Endothelial cell of umbilical vein (primary cell): ENCODE results near the gene GP9. TPM values are rescaled to one million over a fixed set of nuclear protein-coding genes. Genes with fewer than 3 reads are reported as not detected.

ENCODE experiments used
- BruUV-seq: library from RNA; stranded (reverse); fragments of 400-500 nt; replicated peaks from 2 replicates; lab custom pipeline; 2021; lab: Mats Ljungman, UMichigan
- CTCF ChIA-PET: fragments of 300-600, 350-600 bp; sonication (Branson Sonifier 250); formaldehyde crosslinking; loops from one replicate; lab custom pipeline; 2021; ENCODE audit warnings: antibody characterized with exemption, inconsistent platforms; lab: Charles Lee
- POLR2A ChIA-PET: fragments of 300-600, 350-600 bp; sonication (Branson Sonifier 250); formaldehyde crosslinking; loops from one replicate; lab custom pipeline; 2021; ENCODE audit warnings: antibody characterized with exemption, inconsistent platforms; lab: Charles Lee
- DNase-seq: peaks from one replicate; pipeline ENCODE4 v3.0.0-alpha.2; 2011; ENCODE audit warnings: low read depth, low spot score
- FAIRE-seq: peaks from 2 replicates; lab custom pipeline; 2011; peaks lifted over from hg19 to GRCh38; lab: Jason Lieb, UNC
- H2AFZ ChIP-seq: 2 replicates; pipeline ENCODE4 v1.6.0; 2012; ENCODE audit warnings: low read depth, low read length, control low read depth, inconsistent platforms
- H3K27ac ChIP-seq: 2 replicates; pipeline ENCODE4 v1.5.1; 2011; ENCODE audit warnings: low read depth, mild to moderate bottlenecking, control low read depth, low read length, moderate library complexity; ENCODE audit not compliant: insufficient read depth
- H3K27me3 ChIP-seq, 2 experiments: 2 replicates each; pipeline versions ENCODE4 v1.6.0 to v1.6.1; 2011; ENCODE audit warnings: low read length in 2 of 2, mixed read lengths in 1 of 2; ENCODE audit not compliant: control insufficient read depth in 2 of 2, insufficient read depth in 2 of 2
- H3K36me3 ChIP-seq, 2 experiments: 2 replicates in 1 of 2; 3 replicates in 1 of 2; pipeline ENCODE4 v1.5.1; 2011; ENCODE audit warnings: low read length in 2 of 2, mild to moderate bottlenecking in 1 of 2, moderate library complexity in 1 of 2; ENCODE audit not compliant: control insufficient read depth in 2 of 2, insufficient read depth in 2 of 2; ENCODE audit errors: extremely low read depth in 1 of 2
- H3K4me1 ChIP-seq: 3 replicates; pipeline ENCODE4 v1.5.1; 2011; ENCODE audit warnings: mild to moderate bottlenecking, low read length; ENCODE audit not compliant: control insufficient read depth, insufficient read depth; ENCODE audit errors: extremely low read depth
- H3K4me2 ChIP-seq: 2 replicates; pipeline ENCODE4 v1.6.1; 2011; ENCODE audit warnings: low read length, control low read depth, mixed read lengths; ENCODE audit not compliant: insufficient read depth
- H3K4me3 ChIP-seq, 3 experiments: fragments of 200-600 bp in 1 of 3; sonication (generic), shearing (Covaris generic) in 1 of 3; replicated peaks in 1 of 3; 2 replicates each; pipeline ENCODE4 v1.5.1; 2011 to 2016; ENCODE audit warnings: control low read depth in 3 of 3, low read length in 3 of 3, mild to moderate bottlenecking in 2 of 3, inconsistent platforms in 1 of 3, low read depth in 1 of 3, moderate library complexity in 1 of 3; ENCODE audit not compliant: insufficient read depth in 1 of 3
- H3K79me2 ChIP-seq: 2 replicates; pipeline ENCODE4 v1.6.0; 2012; ENCODE audit warnings: low read length, inconsistent platforms; ENCODE audit not compliant: control insufficient read depth, insufficient read depth
- H3K9ac ChIP-seq: replicated peaks from 2 replicates; pipeline ENCODE3; 2011; ENCODE audit warnings: low read length, control low read depth; ENCODE audit not compliant: insufficient read depth; ENCODE audit errors: extremely low read depth
- H3K9me1 ChIP-seq: replicated peaks from 3 replicates; pipeline ENCODE4 v1.6.0; 2011; ENCODE audit warnings: mild to moderate bottlenecking, low read length; ENCODE audit not compliant: control insufficient read depth, insufficient read depth; ENCODE audit errors: extremely low read depth
- H3K9me3 ChIP-seq: replicated peaks from 2 replicates; pipeline ENCODE4 v1.5.1; 2012; ENCODE audit warnings: low read length, inconsistent platforms; ENCODE audit not compliant: control insufficient read depth, insufficient read depth
- H4K20me1 ChIP-seq: replicated peaks from 2 replicates; pipeline ENCODE3; 2011; ENCODE audit warnings: mild to moderate bottlenecking, low read length; ENCODE audit not compliant: control insufficient read depth, insufficient read depth; ENCODE audit errors: extremely low read depth
- GATA2 ChIP-seq: IDR thresholded peaks from 2 replicates; pipeline ENCODE4 v1.7.0; 2011; ENCODE audit warnings: low read depth, mild to moderate bottlenecking, moderate library complexity, mixed read lengths, low read length; ENCODE audit not compliant: insufficient read length, insufficient read depth
- MYC ChIP-seq: IDR thresholded peaks from one replicate; pipeline ENCODE4 v1.6.1; 2011; ENCODE audit warnings: mild to moderate bottlenecking, low read depth, low read length
- POLR2A ChIP-seq: IDR thresholded peaks from 2 replicates; pipeline ENCODE4 v1.6.1; 2012; ENCODE audit warnings: low read depth, mild to moderate bottlenecking, control low read depth, low read length
- POLR2AphosphoS5 ChIP-seq: IDR thresholded peaks from 2 replicates; pipeline ENCODE4 v1.6.1; 2012; ENCODE audit warnings: low read depth, mild to moderate bottlenecking, control low read depth, low read length, moderate library complexity; ENCODE audit not compliant: insufficient read depth
- dilution Hi-C: fragments of 300-500 bp; cut with MboI; formaldehyde crosslinking; loops from one replicate; pipeline ENCODE4 v1.15.0; 2019; ENCODE audit warnings: low sequenced_read_pairs; ENCODE audit not compliant: extremely low pct_ligation_motif_present
- intact Hi-C: fragments of 100-400 bp; cut with micrococcal nuclease; formaldehyde crosslinking; loops from one replicate; pipeline ENCODE4 v1.10.0; 2022
- polyA plus RNA-seq, 4 experiments: library from polyadenylated mRNA; depleted of rRNA in 3 of 4; stranded (reverse) in 3 of 4; unstranded in 1 of 4; fragments of >200 nt; gene quantifications; 2 replicates each; pipeline versions ENCODE4 v1.2.1 to v1.2.3, GENCODE V29; 2011 to 2012; ENCODE audit warnings: missing spikeins in 1 of 4
- total RNA-seq: library from RNA; stranded (reverse); gene quantifications from 2 replicates; pipeline ENCODE4 v1.2.3, GENCODE V29; 2021
- TF ChIP-seq, protein P1 (sequence below), 2 donors: IDR thresholded peaks; 1 replicate in 1 of 2; 2 replicates in 1 of 2; pipeline ENCODE4 v1.5.1; 2011; ENCODE audit warnings: low read length in 2 of 2, mild to moderate bottlenecking in 2 of 2, moderate library complexity in 2 of 2, control low read depth in 1 of 2, inconsistent platforms in 1 of 2, low read depth in 1 of 2; ENCODE audit not compliant: insufficient read depth in 1 of 2; ENCODE audit errors: extremely low read depth in 1 of 2
- TF ChIP-seq, protein P2 (sequence below): IDR thresholded peaks from 2 replicates; pipeline ENCODE4 v1.6.1; 2011; ENCODE audit not compliant: insufficient read depth, insufficient read length

GP9 gene
- total and polyA plus RNA-seq, 2 donors (not counting 3 experiments of a cell fraction or from before 2014, with no cell fraction given): not detected

DNA sequence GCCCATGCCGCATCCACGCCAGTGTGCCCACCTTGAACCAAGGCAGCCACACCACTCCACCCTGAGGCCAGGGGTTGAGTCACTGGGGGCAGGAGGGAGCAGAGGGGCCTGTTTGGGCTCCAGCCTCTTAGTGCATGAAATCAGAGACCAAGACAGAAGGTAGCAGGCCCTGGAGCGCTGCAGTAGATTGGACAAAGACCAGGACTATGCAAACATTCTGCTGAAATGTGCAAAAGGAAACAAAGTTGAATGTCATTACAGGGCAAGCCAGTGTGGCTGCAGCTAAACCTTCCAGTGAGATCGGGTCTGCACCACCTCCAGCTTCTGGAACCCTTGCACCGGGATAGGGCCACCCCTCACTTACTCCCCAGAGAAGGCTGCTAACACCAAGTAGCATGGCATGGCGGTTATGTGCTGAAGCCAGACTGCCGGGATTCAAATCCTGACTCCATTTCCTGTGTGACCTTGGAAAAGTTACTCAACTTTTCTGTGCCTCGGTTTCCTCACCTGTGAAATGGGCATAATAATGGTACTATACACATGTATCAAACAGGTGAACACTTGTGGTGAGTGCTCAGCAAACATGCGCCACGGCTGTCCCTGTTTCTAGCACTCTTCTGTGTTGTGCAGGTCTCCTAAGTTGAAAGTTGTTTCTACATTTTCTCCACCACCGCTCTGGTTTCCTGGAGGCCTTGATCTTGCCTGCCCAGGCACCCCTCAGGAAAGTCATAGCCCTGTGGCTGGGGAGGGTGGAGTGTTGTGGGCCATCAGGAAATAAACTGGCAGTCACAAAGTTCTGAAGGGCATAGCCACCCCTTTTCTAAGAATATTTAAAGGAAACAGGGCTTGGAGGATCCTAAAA is 25.0 kb upstream of the GP9 start:
- H3K4me1 ChIP-seq: no peaks in the 10 kb centered on the region
- ChIA-PET POLR2A (no interaction called here), CTCF (interaction anchor here (1.2 to 1.5 kb wide), 2 partner anchors 17 to 31 kb away, joined by 3 to 11 read pairs; no protein-coding TSS in a partner anchor)
- TF ChIP-seq POLR2AphosphoS5: no peak
- TF ChIP-seq MYC: no peak
- TF ChIP-seq GATA2: no peak
- TF ChIP-seq, protein P1, sequence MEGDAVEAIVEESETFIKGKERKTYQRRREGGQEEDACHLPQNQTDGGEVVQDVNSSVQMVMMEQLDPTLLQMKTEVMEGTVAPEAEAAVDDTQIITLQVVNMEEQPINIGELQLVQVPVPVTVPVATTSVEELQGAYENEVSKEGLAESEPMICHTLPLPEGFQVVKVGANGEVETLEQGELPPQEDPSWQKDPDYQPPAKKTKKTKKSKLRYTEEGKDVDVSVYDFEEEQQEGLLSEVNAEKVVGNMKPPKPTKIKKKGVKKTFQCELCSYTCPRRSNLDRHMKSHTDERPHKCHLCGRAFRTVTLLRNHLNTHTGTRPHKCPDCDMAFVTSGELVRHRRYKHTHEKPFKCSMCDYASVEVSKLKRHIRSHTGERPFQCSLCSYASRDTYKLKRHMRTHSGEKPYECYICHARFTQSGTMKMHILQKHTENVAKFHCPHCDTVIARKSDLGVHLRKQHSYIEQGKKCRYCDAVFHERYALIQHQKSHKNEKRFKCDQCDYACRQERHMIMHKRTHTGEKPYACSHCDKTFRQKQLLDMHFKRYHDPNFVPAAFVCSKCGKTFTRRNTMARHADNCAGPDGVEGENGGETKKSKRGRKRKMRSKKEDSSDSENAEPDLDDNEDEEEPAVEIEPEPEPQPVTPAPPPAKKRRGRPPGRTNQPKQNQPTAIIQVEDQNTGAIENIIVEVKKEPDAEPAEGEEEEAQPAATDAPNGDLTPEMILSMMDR (IDR thresholded peaks at IDR 0.05; ENCODE audit: extremely low read depth in 1 of 2, insufficient read depth in 1 of 2, low read depth in 1 of 2, low read length in 2 of 2): no peak
- TF ChIP-seq, protein P2, sequence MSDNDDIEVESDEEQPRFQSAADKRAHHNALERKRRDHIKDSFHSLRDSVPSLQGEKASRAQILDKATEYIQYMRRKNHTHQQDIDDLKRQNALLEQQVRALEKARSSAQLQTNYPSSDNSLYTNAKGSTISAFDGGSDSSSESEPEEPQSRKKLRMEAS: no peak
- no peak for TF ChIP-seq POLR2A
- no peak overlapping the region for H3K9ac ChIP-seq
- DNase-seq (no peak), FAIRE-seq (no peak)
- no peaks in the 10 kb centered on the region for H3K36me3 ChIP-seq
- no TSS peak for BruUV-seq
- no peaks in the 10 kb centered on the region for H4K20me1 ChIP-seq
- H3K27me3 ChIP-seq: no peaks in the 10 kb centered on the region
- no peak overlapping the region for H3K27ac ChIP-seq
- H3K9me1 ChIP-seq: no peaks in the 10 kb centered on the region
- intact Hi-C loops (no loop called here), dilution Hi-C loops (no loop called here)
- H3K4me2 ChIP-seq: no peak overlapping the region
- no peaks in the 10 kb centered on the region for H3K79me2 ChIP-seq
- H3K9me3 ChIP-seq: no peaks in the 10 kb centered on the region
- no peak overlapping the region for H3K4me3 ChIP-seq
- H2AFZ ChIP-seq: no peak overlapping the region
